ENCODE measurements around the gene STK32C.

- TF ChIP-seq, protein P1, sequence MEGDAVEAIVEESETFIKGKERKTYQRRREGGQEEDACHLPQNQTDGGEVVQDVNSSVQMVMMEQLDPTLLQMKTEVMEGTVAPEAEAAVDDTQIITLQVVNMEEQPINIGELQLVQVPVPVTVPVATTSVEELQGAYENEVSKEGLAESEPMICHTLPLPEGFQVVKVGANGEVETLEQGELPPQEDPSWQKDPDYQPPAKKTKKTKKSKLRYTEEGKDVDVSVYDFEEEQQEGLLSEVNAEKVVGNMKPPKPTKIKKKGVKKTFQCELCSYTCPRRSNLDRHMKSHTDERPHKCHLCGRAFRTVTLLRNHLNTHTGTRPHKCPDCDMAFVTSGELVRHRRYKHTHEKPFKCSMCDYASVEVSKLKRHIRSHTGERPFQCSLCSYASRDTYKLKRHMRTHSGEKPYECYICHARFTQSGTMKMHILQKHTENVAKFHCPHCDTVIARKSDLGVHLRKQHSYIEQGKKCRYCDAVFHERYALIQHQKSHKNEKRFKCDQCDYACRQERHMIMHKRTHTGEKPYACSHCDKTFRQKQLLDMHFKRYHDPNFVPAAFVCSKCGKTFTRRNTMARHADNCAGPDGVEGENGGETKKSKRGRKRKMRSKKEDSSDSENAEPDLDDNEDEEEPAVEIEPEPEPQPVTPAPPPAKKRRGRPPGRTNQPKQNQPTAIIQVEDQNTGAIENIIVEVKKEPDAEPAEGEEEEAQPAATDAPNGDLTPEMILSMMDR (conservative IDR thresholded peaks at IDR 0.05; ENCODE audit: low read depth, low read length) = no peak
- TF ChIP-seq EZH2 (IDR thresholded peaks at IDR 0.05; ENCODE audit: borderline replicate concordance, low read depth, low read length, poor library complexity, severe bottlenecking) = no peak
These were observed 114.6 kb downstream of the STK32C start for GRCh38 chr10:132192991-132193665.

Measured in A673 (cell line).